Activated CD8-positive, alpha-beta T cell treated with anti-CD3 and anti-CD28 coated beads, Interleukin-2, amount 10 ng/mL, durations not matched to agents 7 days and 5 days (primary cell): ENCODE data around the gene KIF5C. TPM values are rescaled to one million over a fixed set of nuclear protein-coding genes. Genes with fewer than 3 reads are reported as not detected.

Experiments used
- ATAC-seq: fragments of 150-1000 bp; cut with Tn5 transposase; one replicate; pipeline ENCODE4 v1.10.0; 2021; ENCODE audit warnings: moderate library complexity
- CTCF ChIA-PET: fragments of 350-600 bp; sonication (Branson Sonifier 250); formaldehyde crosslinking; loops from one replicate; lab custom pipeline; 2021; ENCODE audit warnings: antibody characterized with exemption; lab: Charles Lee
- POLR2A ChIA-PET: fragments of 350-600 bp; sonication (Branson Sonifier 250); formaldehyde crosslinking; loops from one replicate; lab custom pipeline; 2021; ENCODE audit warnings: antibody characterized with exemption; lab: Charles Lee
- DNase-seq: peaks from one replicate; pipeline ENCODE4 v3.0.0-alpha.2; 2020
- H3K27ac Mint-ChIP-seq: one replicate; pipeline ENCODE4 v1.8.0; 2021; ENCODE audit warnings: mild to moderate bottlenecking, mixed read lengths
- H3K27me3 Mint-ChIP-seq: one replicate; pipeline ENCODE4 v1.8.0; 2021; ENCODE audit warnings: low read depth, mixed read lengths
- H3K36me3 Mint-ChIP-seq: one replicate; pipeline ENCODE4 v1.8.0; 2021; ENCODE audit warnings: low read depth, mixed read lengths
- H3K4me1 Mint-ChIP-seq: one replicate; pipeline ENCODE4 v1.8.0; 2021; ENCODE audit warnings: low read depth, mixed read lengths
- H3K4me3 Mint-ChIP-seq: one replicate; pipeline ENCODE4 v1.8.0; 2021; ENCODE audit warnings: mild to moderate bottlenecking, mixed read lengths
- H3K9me3 Mint-ChIP-seq: one replicate; pipeline ENCODE4 v1.8.0; 2022; ENCODE audit warnings: mixed read lengths; ENCODE audit not compliant: insufficient read depth
- total RNA-seq, 2 experiments: library from RNA; stranded (reverse); gene quantifications; one replicate each; pipeline ENCODE4 v1.2.3, GENCODE V29; 2021

The KIF5C gene
- total RNA-seq, 2 experiments from 2014 or later = 4.4 to 6.5 TPM

DNA sequence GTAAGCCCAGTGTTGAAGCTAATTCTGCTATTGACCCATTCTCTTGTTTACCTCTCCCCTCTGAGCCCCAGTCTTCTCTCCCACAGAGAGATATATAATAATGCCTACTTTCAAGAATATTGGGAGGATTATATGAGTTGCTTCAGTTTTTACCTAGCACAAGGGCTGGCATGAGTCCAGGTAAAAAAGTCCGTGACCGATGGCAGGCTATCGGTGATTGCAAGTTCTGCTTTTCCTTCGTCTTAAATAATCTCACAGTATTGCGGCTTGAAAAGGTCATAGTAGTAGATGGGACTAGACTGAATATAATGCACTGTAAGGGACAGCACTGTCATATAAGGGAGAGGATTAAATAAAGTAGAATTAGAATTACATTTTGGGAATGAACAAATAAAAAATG lies 77.6 kb downstream of the KIF5C start:
- ATAC-seq (no peak), DNase-seq (no peak)
- Mint-ChIP-seq H3K27ac (no peak overlapping the region), H3K36me3 (no peaks in the 10 kb centered on the region), H3K4me3 (no peak overlapping the region), H3K4me1 (peaks cover 3% of the 10 kb centered on the region), H3K27me3 (no peaks in the 10 kb centered on the region), H3K9me3 (no peaks in the 10 kb centered on the region)
- POLR2A ChIA-PET = no interaction called here
- CTCF ChIA-PET = no interaction called here

DNA sequence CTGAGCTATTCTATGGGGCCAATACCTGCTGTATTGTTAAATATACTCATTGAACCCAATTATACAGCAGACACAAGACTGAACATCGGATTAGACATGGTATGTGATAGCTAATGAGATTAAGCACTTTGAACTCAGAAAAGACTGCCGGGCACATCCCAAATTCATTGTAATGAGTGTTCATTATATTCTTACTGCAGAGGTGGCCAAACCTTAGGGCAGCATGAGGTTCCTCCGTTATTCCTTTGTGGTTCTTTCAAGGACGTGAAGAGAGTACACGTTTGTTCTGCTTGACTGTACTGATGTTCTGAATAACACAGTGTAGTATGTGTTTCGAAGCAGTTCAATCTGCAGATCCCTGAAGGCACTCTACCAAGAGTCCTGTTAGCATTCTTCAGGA lies 78.4 kb downstream of the KIF5C start:
- Mint-ChIP-seq H3K9me3 (no peaks in the 10 kb centered on the region), H3K27ac (no peak overlapping the region), H3K36me3 (no peaks in the 10 kb centered on the region), H3K4me3 (no peak overlapping the region), H3K27me3 (no peaks in the 10 kb centered on the region), H3K4me1 (peaks cover 3% of the 10 kb centered on the region)
- CTCF ChIA-PET = no interaction called here
- DNase-seq (no peak), ATAC-seq (no peak)
- POLR2A ChIA-PET = no interaction called here

GRCh38 chr2:148954536-148954935 lies 79.5 kb downstream of the KIF5C start:
- no peak overlapping the region for H3K27ac Mint-ChIP-seq
- ChIA-PET POLR2A (no interaction called here), CTCF (interaction anchor here (1.0 kb wide), 1 partner anchor 27 kb away, joined by 3 read pairs; no protein-coding TSS in a partner anchor)
- no peaks in the 10 kb centered on the region for H3K36me3 Mint-ChIP-seq
- no peak overlapping the region for H3K4me3 Mint-ChIP-seq
- no peak for DNase-seq
- H3K9me3 Mint-ChIP-seq = no peaks in the 10 kb centered on the region
- no peaks in the 10 kb centered on the region for H3K27me3 Mint-ChIP-seq
- ATAC-seq = no peak
- peaks cover 3% of the 10 kb centered on the region for H3K4me1 Mint-ChIP-seq

GRCh38 chr2:148955798-148956197 lies 80.8 kb downstream of the KIF5C start:
- no peak overlapping the region for H3K4me3 Mint-ChIP-seq
- no peak for ATAC-seq
- H3K4me1 Mint-ChIP-seq = peaks cover 3% of the 10 kb centered on the region
- no peak for DNase-seq
- H3K9me3 Mint-ChIP-seq = no peaks in the 10 kb centered on the region
- CTCF ChIA-PET = interaction anchor here (1.0 kb wide), 2 partner anchors 11 to 29 kb away, joined by 3 read pairs; no protein-coding TSS in a partner anchor
- H3K36me3 Mint-ChIP-seq = no peaks in the 10 kb centered on the region
- no peaks in the 10 kb centered on the region for H3K27me3 Mint-ChIP-seq
- H3K27ac Mint-ChIP-seq = no peak overlapping the region
- POLR2A ChIA-PET = no interaction called here

DNA sequence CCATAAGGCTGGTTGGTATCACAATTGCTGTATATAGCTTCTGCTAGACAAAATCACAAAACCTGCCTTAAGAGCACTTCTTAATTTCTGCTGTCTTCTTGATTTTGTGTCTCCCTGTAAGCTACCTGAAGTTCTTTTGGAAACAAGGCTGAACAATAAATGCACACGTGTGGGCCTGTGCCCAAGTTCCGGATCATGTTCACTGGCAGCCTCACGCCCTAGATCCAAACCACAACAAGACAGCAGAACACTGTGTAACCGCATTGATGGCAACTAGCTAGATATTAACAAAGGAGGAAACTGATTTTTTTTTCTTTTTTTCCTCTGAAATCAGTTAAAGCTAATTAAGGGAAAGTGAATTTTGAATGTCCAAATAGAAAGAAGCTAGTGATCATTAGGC lies 82.0 kb downstream of the KIF5C start:
- no peak for DNase-seq
- Mint-ChIP-seq H3K27me3 (no peaks in the 10 kb centered on the region), H3K27ac (no peak overlapping the region), H3K36me3 (peaks cover 2% of the 10 kb centered on the region), H3K4me3 (no peak overlapping the region), H3K4me1 (peaks cover 3% of the 10 kb centered on the region), H3K9me3 (no peaks in the 10 kb centered on the region)
- CTCF ChIA-PET = no interaction called here
- no peak for ATAC-seq
- POLR2A ChIA-PET = no interaction called here

GRCh38 chr2:148959745-148960144 lies 84.7 kb downstream of the KIF5C start:
- Mint-ChIP-seq H3K27ac (no peak overlapping the region), H3K9me3 (no peaks in the 10 kb centered on the region), H3K27me3 (no peaks in the 10 kb centered on the region), H3K4me3 (no peak overlapping the region), H3K36me3 (peaks cover 2% of the 10 kb centered on the region), H3K4me1 (peaks cover 3% of the 10 kb centered on the region)
- no peak for ATAC-seq
- ChIA-PET CTCF (no interaction called here), POLR2A (no interaction called here)
- no peak for DNase-seq

- no peak for ATAC-seq
- Mint-ChIP-seq H3K9me3 (no peaks in the 10 kb centered on the region), H3K4me1 (peaks cover 3% of the 10 kb centered on the region), H3K27ac (no peak overlapping the region), H3K27me3 (no peaks in the 10 kb centered on the region), H3K36me3 (peaks cover 2% of the 10 kb centered on the region), H3K4me3 (no peak overlapping the region)
- ChIA-PET CTCF (no interaction called here), POLR2A (no interaction called here)
- DNase-seq = no peak
Observed at GRCh38 chr2:148960483-148960882, 85.5 kb downstream of the KIF5C start.

DNA sequence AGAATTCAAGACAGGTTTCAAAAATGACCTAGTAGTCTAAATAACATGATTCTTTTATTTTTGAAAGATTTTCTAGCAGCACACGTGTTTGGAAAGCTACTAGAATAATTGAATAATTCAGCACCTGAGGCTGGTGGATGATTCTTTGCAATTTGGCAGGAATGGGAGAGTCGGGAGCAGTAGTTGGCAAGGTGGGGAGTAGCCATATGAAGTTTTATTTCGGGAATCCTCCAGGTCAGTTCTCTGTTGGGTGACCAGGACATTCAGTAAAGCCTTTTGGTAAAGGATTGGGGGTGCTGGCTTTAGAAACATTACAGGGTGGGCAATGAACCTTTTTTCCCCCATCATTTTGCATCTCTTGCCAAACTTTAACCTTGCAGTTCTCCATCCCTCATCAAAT lies 88.4 kb downstream of the KIF5C start:
- POLR2A ChIA-PET = no interaction called here
- peaks cover 2% of the 10 kb centered on the region for H3K36me3 Mint-ChIP-seq
- CTCF ChIA-PET = no interaction called here
- no peak overlapping the region for H3K27ac Mint-ChIP-seq
- DNase-seq (no peak), ATAC-seq (no peak)
- no peaks in the 10 kb centered on the region for H3K9me3 Mint-ChIP-seq
- H3K4me1 Mint-ChIP-seq = peaks cover 13% of the 10 kb centered on the region
- no peak overlapping the region for H3K4me3 Mint-ChIP-seq
- H3K27me3 Mint-ChIP-seq = no peaks in the 10 kb centered on the region

DNA sequence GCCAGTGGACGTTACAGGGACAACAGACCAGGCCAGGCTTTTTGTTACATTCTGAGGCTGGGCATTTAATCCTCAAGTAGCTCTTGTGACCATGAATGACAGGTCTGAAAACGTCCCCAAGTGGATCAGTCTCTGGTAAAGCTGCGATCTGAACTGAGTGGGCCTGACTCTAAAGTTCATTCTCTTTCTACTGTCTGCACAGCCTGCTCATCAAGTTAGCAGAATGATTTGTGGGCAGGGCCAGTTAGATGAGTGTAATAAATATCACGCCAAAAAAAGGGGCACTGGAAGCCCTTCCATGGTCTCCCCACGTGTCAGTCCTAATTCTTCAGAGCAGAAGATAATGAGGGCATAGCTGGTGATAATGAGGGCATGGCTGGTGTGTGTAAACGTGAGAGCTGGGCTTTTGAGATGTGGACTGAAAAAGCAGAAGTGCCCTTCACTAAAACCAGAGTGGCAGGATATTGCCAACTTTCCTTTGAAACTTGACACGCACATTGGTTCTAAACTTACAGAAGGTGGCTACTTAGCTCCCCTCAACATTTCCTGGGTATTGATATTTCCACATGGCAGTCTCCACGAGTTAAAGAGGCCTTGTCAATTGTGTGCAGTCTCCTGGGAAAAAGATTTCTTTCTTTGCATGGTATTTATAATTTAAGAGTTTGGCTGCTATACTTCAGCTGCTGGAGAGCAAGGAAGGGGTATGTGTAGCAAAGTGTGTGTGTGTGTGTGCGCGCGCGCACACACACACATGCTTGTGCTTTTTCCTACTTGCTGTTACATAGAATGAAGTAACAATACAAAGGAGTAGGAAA lies 90.8 kb downstream of the KIF5C start:
- no peak for DNase-seq
- peaks cover 2% of the 10 kb centered on the region for H3K36me3 Mint-ChIP-seq
- ATAC-seq = no peak
- H3K4me3 Mint-ChIP-seq = no peak overlapping the region
- CTCF ChIA-PET = interaction anchor here (1.2 kb wide), 1 partner anchor 11 kb away, joined by 3 read pairs; no protein-coding TSS in a partner anchor
- POLR2A ChIA-PET = no interaction called here
- H3K4me1 Mint-ChIP-seq = peaks cover 14% of the 10 kb centered on the region
- H3K9me3 Mint-ChIP-seq = no peaks in the 10 kb centered on the region
- H3K27ac Mint-ChIP-seq = no peak overlapping the region
- no peaks in the 10 kb centered on the region for H3K27me3 Mint-ChIP-seq

GRCh38 chr2:148966438-148966758 lies 91.4 kb downstream of the KIF5C start:
- peaks cover 19% of the 10 kb centered on the region for H3K4me1 Mint-ChIP-seq
- no peaks in the 10 kb centered on the region for H3K9me3 Mint-ChIP-seq
- ChIA-PET POLR2A (no interaction called here), CTCF (interaction anchor here (1.2 kb wide), 1 partner anchor 11 kb away, joined by 3 read pairs; no protein-coding TSS in a partner anchor)
- no peak overlapping the region for H3K4me3 Mint-ChIP-seq
- peaks cover 2% of the 10 kb centered on the region for H3K36me3 Mint-ChIP-seq
- DNase-seq (no peak), ATAC-seq (no peak)
- no peaks in the 10 kb centered on the region for H3K27me3 Mint-ChIP-seq
- H3K27ac Mint-ChIP-seq = no peak overlapping the region

GRCh38 chr2:148967056-148967455 lies 92.0 kb downstream of the KIF5C start:
- H3K9me3 Mint-ChIP-seq = peaks cover 3% of the 10 kb centered on the region
- no peak overlapping the region for H3K27ac Mint-ChIP-seq
- CTCF ChIA-PET = interaction anchor here (1.2 kb wide), 1 partner anchor 12 kb away, joined by 3 read pairs; no protein-coding TSS in a partner anchor

DNA sequence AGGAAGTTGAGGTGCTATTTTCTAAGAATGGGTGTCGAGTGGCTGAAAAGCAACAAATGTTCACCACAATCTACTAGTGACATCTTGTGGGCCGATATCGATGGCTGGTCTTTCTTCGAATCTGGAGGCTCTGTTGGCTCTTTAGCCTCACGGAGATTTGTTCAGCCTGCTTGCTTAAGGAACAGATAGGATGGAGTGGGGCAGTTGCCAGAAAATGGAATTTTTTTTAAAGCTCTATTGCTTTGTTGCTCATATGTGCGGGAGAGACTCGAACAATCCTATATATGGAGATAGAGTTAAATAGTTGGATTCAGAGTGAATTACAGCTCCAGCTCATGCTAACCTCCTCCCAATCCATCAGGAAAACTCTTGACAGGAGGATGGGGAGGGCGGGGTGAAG lies 92.6 kb downstream of the KIF5C start:
- ChIA-PET POLR2A (no interaction called here), CTCF (no interaction called here)
- no peak overlapping the region for H3K4me3 Mint-ChIP-seq

More at GRCh38 chr2:148967056-148967455, 92.0 kb downstream of the KIF5C start:
- no peaks in the 10 kb centered on the region for H3K27me3 Mint-ChIP-seq
- POLR2A ChIA-PET = no interaction called here
- ATAC-seq (no peak), DNase-seq (no peak)
- H3K4me3 Mint-ChIP-seq = no peak overlapping the region
- no peaks in the 10 kb centered on the region for H3K36me3 Mint-ChIP-seq
- peaks cover 23% of the 10 kb centered on the region for H3K4me1 Mint-ChIP-seq

More for the DNA sequence above, 92.6 kb downstream of the KIF5C start:
- H3K27me3 Mint-ChIP-seq = no peaks in the 10 kb centered on the region
- H3K36me3 Mint-ChIP-seq = no peaks in the 10 kb centered on the region
- H3K9me3 Mint-ChIP-seq = peaks cover 3% of the 10 kb centered on the region
- H3K4me1 Mint-ChIP-seq = peaks cover 23% of the 10 kb centered on the region
- no peak for DNase-seq
- H3K27ac Mint-ChIP-seq = no peak overlapping the region
- ATAC-seq = no peak
